ENCODE measurements around the gene TRMT1L.

Gene TRMT1L

GRCh38 chr1:185068341-185068740, 88.4 kb downstream of the TRMT1L start:
- Histone ChIP-seq H3K4me3 (ENCODE audit: low read depth in 1 of 5, low read length in 5 of 5) (no peak overlapping the region), H3K27me3 (ENCODE audit: control insufficient read depth in 5 of 5, insufficient read depth in 4 of 5, low read length in 5 of 5) (no peaks in the 10 kb centered on the region), H3K4me1 (ENCODE audit: control insufficient read depth in 5 of 5, insufficient read depth in 5 of 5, low read length in 5 of 5) (peaks cover 0 to 9% (median 6%) of the 10 kb centered on the region in 5 donors), H3K27ac (ENCODE audit: low read depth, low read length) (no peak overlapping the region), H3K9me3 (ENCODE audit: control insufficient read depth in 5 of 5, low read length in 5 of 5) (peaks cover 0 to 5% (median 0%) of the 10 kb centered on the region in 5 donors), H3K9ac (ENCODE audit: low read length in 5 of 5) (no peak overlapping the region), H3K36me3 (ENCODE audit: control insufficient read depth in 5 of 5, insufficient read depth in 5 of 5, low read length in 5 of 5) (peaks cover 0 to 4% (median 0%) of the 10 kb centered on the region in 5 donors)

All from subcutaneous abdominal adipose tissue (tissue), 5 donors.